ENCODE data around the gene ANKRD11.
"Not testable (repeated sequence)": the region's sequence is repeated elsewhere in the genome, so short reads cannot be mapped to it uniquely, and the experiment has no call there.

ANKRD11 gene

GRCh38 chr16:89436366-89436765, 54.0 kb downstream of the ANKRD11 start:
- Histone ChIP-seq H3K9ac (ENCODE audit: insufficient read length, low read depth) (no peak overlapping the region), H3K36me3 (ENCODE audit: insufficient read depth, insufficient read length, low read length) (peaks cover 45% of the 10 kb centered on the region), H3K4me1 (ENCODE audit: insufficient read depth, insufficient read length) (peaks cover 14% of the 10 kb centered on the region), H3K27me3 (ENCODE audit: insufficient read depth, insufficient read length) (no peaks in the 10 kb centered on the region), H3K4me3 (ENCODE audit: insufficient read length, low read depth) (no peak overlapping the region), H3K9me3 (ENCODE audit: insufficient read depth, low read length) (peaks cover 5% of the 10 kb centered on the region; the same call in 1 of the 2 replicates)
- no peak for DNase-seq (ENCODE audit: low read depth, low spot score)
- TF ChIP-seq ZNF274 (IDR thresholded peaks at IDR 0.05; ENCODE audit: low read depth, low read length) (no peak), SUZ12 (IDR thresholded peaks at IDR 0.05; ENCODE audit: extremely low read depth, insufficient read depth, insufficient read length) (no peak), YY1 (IDR thresholded peaks at IDR 0.05; ENCODE audit: insufficient read depth, insufficient read length) (no peak)

GRCh38 chr16:89435059-89435458, 55.3 kb downstream of the ANKRD11 start:
- Histone ChIP-seq H3K9me3 (ENCODE audit: insufficient read depth, low read length) (peaks cover 15% of the 10 kb centered on the region; the same call in 1 of the 2 replicates), H3K36me3 (ENCODE audit: insufficient read depth, insufficient read length, low read length) (peaks cover 42% of the 10 kb centered on the region), H3K4me1 (ENCODE audit: insufficient read depth, insufficient read length) (peaks cover 16% of the 10 kb centered on the region)
- H3K27me3 ChIP-seq (ENCODE audit: insufficient read depth, insufficient read length); H3K4me3 ChIP-seq (ENCODE audit: insufficient read length, low read depth); H3K9ac ChIP-seq (ENCODE audit: insufficient read length, low read depth); DNase-seq (ENCODE audit: low read depth, low spot score): not testable (repeated sequence)

DNA sequence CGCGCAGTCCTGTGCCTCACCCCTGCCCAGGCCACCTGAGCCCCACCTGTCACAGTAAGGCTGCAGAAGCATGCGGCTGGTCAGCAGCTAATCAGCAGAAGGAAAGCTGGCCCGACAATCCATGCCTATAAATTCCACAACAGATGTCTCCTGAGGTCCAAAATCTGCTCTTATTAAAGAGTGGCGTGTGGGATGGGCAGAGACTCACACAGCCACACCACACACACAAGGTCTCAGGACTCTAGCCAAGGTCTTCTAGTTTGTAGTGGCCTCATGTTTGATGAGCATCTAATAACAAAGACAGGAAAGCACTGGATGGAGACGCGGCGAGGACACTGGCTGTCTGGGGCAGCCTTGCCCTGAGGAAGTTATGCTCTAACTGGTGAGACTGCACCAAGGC, 55.9 kb downstream of the ANKRD11 start:
- H3K27me3 ChIP-seq (ENCODE audit: insufficient read depth, insufficient read length), result no peaks in the 10 kb centered on the region
- H3K4me3 ChIP-seq (ENCODE audit: insufficient read length, low read depth), result no peak overlapping the region
- peaks cover 15% of the 10 kb centered on the region; the same call in 1 of the 2 replicates for H3K9me3 ChIP-seq (ENCODE audit: insufficient read depth, low read length)
- H3K9ac ChIP-seq (ENCODE audit: insufficient read length, low read depth), result no peak overlapping the region
- TF ChIP-seq ZNF274 (IDR thresholded peaks at IDR 0.05; ENCODE audit: low read depth, low read length) (no peak), SUZ12 (IDR thresholded peaks at IDR 0.05; ENCODE audit: extremely low read depth, insufficient read depth, insufficient read length) (no peak), YY1 (IDR thresholded peaks at IDR 0.05; ENCODE audit: insufficient read depth, insufficient read length) (no peak)
- peaks cover 37% of the 10 kb centered on the region for H3K36me3 ChIP-seq (ENCODE audit: insufficient read depth, insufficient read length, low read length)
- no peak for DNase-seq (ENCODE audit: low read depth, low spot score)
- H3K4me1 ChIP-seq (ENCODE audit: insufficient read depth, insufficient read length), result peaks cover 16% of the 10 kb centered on the region

DNA sequence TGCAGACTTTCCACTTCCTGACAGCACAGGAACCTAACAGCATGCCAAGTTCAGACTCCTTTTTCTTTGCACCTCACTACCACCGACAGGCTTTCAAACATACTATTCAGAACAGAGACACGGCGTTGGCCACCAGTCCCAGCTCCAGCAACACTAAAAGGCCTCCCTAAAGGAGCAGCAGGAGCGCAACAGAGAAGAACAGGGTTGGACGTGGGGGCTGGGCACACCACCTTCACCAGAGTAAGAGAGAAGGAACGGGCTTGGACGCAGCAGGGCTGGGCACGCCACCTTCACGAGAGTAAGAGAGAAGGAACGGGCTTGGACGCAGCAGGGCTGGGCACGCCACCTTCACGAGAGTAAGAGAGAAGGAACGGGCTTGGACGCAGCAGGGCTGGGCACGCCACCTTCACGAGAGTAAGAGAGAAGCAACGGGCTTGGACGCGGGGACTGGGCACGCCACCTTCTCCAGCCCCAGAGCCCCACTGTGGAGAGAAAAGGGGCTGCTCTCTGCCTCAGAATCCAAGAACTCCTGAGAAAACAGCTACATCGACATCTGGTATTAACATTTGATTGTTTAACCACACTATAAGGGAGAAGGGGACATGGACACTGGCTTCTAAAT, 56.9 kb downstream of the ANKRD11 start:
- H3K4me3 ChIP-seq (ENCODE audit: insufficient read length, low read depth); H3K9ac ChIP-seq (ENCODE audit: insufficient read length, low read depth); DNase-seq (ENCODE audit: low read depth, low spot score); H3K27me3 ChIP-seq (ENCODE audit: insufficient read depth, insufficient read length): not testable (repeated sequence)
- Histone ChIP-seq H3K36me3 (ENCODE audit: insufficient read depth, insufficient read length, low read length) (peaks cover 37% of the 10 kb centered on the region), H3K4me1 (ENCODE audit: insufficient read depth, insufficient read length) (peaks cover 16% of the 10 kb centered on the region), H3K9me3 (ENCODE audit: insufficient read depth, low read length) (peaks cover 15% of the 10 kb centered on the region; the same call in 1 of the 2 replicates)

- H3K36me3 ChIP-seq (ENCODE audit: insufficient read depth, insufficient read length, low read length), result peaks cover 26% of the 10 kb centered on the region
- TF ChIP-seq SUZ12 (IDR thresholded peaks at IDR 0.05; ENCODE audit: extremely low read depth, insufficient read depth, insufficient read length), result no peak
- TF ChIP-seq ZNF274 (IDR thresholded peaks at IDR 0.05; ENCODE audit: low read depth, low read length), result no peak
- no peak for TF ChIP-seq YY1 (IDR thresholded peaks at IDR 0.05; ENCODE audit: insufficient read depth, insufficient read length)
- peaks cover 13% of the 10 kb centered on the region for H3K4me1 ChIP-seq (ENCODE audit: insufficient read depth, insufficient read length)
- H3K4me3 ChIP-seq (ENCODE audit: insufficient read length, low read depth), result no peak overlapping the region
- H3K9me3 ChIP-seq (ENCODE audit: insufficient read depth, low read length), result peaks cover 15% of the 10 kb centered on the region; the same call in 1 of the 2 replicates
- no peak overlapping the region for H3K9ac ChIP-seq (ENCODE audit: insufficient read length, low read depth)
- no peak for DNase-seq (ENCODE audit: low read depth, low spot score)
- H3K27me3 ChIP-seq (ENCODE audit: insufficient read depth, insufficient read length), result no peaks in the 10 kb centered on the region
Measured at GRCh38 chr16:89431630-89432029, 58.7 kb downstream of the ANKRD11 start.

DNA sequence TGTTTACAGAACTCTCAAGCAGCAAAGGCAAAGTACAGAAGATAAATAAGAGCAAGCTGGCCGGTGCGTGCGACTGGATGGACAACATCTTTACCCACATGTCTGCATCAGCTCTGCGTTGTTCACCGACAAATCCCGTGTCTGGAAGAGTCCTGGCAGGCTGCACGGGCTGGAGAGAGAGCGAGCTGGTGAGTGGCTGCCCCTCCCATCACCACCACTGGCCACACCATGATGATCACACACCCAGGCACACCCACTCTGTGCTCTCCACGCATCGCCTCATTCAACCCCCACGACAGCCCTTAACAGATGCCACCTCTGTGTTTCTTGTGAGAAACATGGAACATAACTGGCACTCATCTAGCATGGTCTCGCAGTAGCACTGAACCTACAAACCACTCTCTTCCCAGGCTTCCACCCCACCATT, 59.2 kb downstream of the ANKRD11 start:
- Histone ChIP-seq H3K27me3 (ENCODE audit: insufficient read depth, insufficient read length) (no peaks in the 10 kb centered on the region), H3K36me3 (ENCODE audit: insufficient read depth, insufficient read length, low read length) (peaks cover 25% of the 10 kb centered on the region), H3K4me1 (ENCODE audit: insufficient read depth, insufficient read length) (peaks cover 13% of the 10 kb centered on the region), H3K9ac (ENCODE audit: insufficient read length, low read depth) (no peak overlapping the region), H3K9me3 (ENCODE audit: insufficient read depth, low read length) (peaks cover 15% of the 10 kb centered on the region; the same call in 1 of the 2 replicates), H3K4me3 (ENCODE audit: insufficient read length, low read depth) (no peak overlapping the region)
- TF ChIP-seq YY1 (IDR thresholded peaks at IDR 0.05; ENCODE audit: insufficient read depth, insufficient read length) (no peak), SUZ12 (IDR thresholded peaks at IDR 0.05; ENCODE audit: extremely low read depth, insufficient read depth, insufficient read length) (no peak), ZNF274 (IDR thresholded peaks at IDR 0.05; ENCODE audit: low read depth, low read length) (no peak)
- no peak for DNase-seq (ENCODE audit: low read depth, low spot score)

- peaks cover 15% of the 10 kb centered on the region; the same call in 1 of the 2 replicates for H3K9me3 ChIP-seq (ENCODE audit: insufficient read depth, low read length)
- no peak overlapping the region for H3K9ac ChIP-seq (ENCODE audit: insufficient read length, low read depth)
- H3K36me3 ChIP-seq (ENCODE audit: insufficient read depth, insufficient read length, low read length), result peaks cover 21% of the 10 kb centered on the region
- peaks cover 13% of the 10 kb centered on the region for H3K4me1 ChIP-seq (ENCODE audit: insufficient read depth, insufficient read length)
- no peak for DNase-seq (ENCODE audit: low read depth, low spot score)
- no peak for TF ChIP-seq YY1 (IDR thresholded peaks at IDR 0.05; ENCODE audit: insufficient read depth, insufficient read length)
- no peak for TF ChIP-seq SUZ12 (IDR thresholded peaks at IDR 0.05; ENCODE audit: extremely low read depth, insufficient read depth, insufficient read length)
- TF ChIP-seq ZNF274 (IDR thresholded peaks at IDR 0.05; ENCODE audit: low read depth, low read length), result no peak
- H3K4me3 ChIP-seq (ENCODE audit: insufficient read length, low read depth), result no peak overlapping the region
- no peaks in the 10 kb centered on the region for H3K27me3 ChIP-seq (ENCODE audit: insufficient read depth, insufficient read length)
Measured at GRCh38 chr16:89430436-89431157, 59.8 kb downstream of the ANKRD11 start.

DNA sequence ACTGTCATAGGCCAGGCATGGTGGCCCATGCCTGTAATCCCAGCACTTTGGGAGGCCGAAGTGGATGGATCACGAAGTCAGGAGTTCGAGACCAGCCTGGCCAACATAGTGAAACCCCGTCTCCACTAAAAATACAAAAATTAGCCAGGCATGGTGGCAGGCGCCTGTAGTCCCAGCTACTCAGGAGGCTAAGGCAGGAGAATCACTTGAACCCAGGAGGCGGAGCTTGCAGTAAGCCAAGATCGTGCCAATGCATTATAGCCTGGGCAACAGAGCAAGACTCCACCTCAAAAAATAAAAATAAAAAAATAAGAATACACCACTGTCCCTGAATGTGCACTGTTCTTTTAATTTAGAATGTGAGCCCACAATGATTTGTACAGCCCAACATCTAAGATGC, 61.8 kb downstream of the ANKRD11 start:
- not testable (repeated sequence) for H3K36me3 ChIP-seq (ENCODE audit: insufficient read depth, insufficient read length, low read length); H3K4me3 ChIP-seq (ENCODE audit: insufficient read length, low read depth)
- H3K4me1 ChIP-seq (ENCODE audit: insufficient read depth, insufficient read length), result peaks cover 20% of the 10 kb centered on the region

More for the DNA sequence above, 61.8 kb downstream of the ANKRD11 start:
- peaks cover 15% of the 10 kb centered on the region; the same call in 1 of the 2 replicates for H3K9me3 ChIP-seq (ENCODE audit: insufficient read depth, low read length)
- not testable (repeated sequence) for H3K27me3 ChIP-seq (ENCODE audit: insufficient read depth, insufficient read length); DNase-seq (ENCODE audit: low read depth, low spot score); H3K9ac ChIP-seq (ENCODE audit: insufficient read length, low read depth)
